ENCODE data around the gene KRTAP5-6. TPM values are rescaled to one million over a fixed set of nuclear protein-coding genes. Genes with fewer than 3 reads are reported as not detected.

Gene KRTAP5-6
- total RNA-seq, 2 donors from 2014 or later: not detected

DNA sequence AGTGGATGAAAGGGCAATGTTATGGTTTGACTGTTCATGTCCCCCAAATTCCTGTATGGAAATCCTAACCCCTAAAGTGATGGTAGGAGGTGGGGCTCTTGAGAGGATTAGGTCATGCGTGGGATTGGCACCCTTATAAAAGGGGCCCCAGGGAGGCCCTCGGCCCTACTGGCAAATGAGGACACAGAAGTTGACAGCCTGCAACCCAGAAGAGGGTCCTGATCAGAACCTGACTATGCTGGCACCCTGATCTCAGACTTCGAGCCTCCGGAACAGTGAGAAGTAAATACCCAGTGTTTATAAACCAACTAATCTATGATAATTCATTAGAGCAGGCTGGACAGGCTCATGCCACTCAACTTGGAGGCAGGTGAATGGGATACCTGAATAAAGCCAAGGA lies 44.7 kb downstream of the KRTAP5-6 start:
- peaks cover 12% of the 10 kb centered on the region for H3K4me1 ChIP-seq
- no peak for ATAC-seq
- H3K9me3 ChIP-seq: peaks cover 0 to under 1% (median 0%) of the 10 kb centered on the region in 3 donors
- H3K27me3 ChIP-seq: no peaks in the 10 kb centered on the region
- DNase-seq: no peak
- intact Hi-C loops (cut with DNase I): no loop called here
- no peaks in the 10 kb centered on the region for H3K36me3 ChIP-seq (replicated peaks in 1 of 2; ENCODE audit: insufficient read depth in 1 of 2, low read depth in 2 of 2)
- TF ChIP-seq POLR2A (IDR thresholded peaks at IDR 0.05) (no peak), CTCF (IDR thresholded peaks at IDR 0.05) (no peak)
- H3K27ac ChIP-seq: no peak overlapping the region
- H3K4me3 ChIP-seq: no peak overlapping the region
- 53 to 61% methylated on average over 4 of the region's 4 CpGs for WGBS, 2 donors

- Histone ChIP-seq H3K4me3 (no peak overlapping the region), H3K36me3 (replicated peaks in 1 of 2; ENCODE audit: insufficient read depth in 1 of 2, low read depth in 2 of 2) (no peaks in the 10 kb centered on the region), H3K4me1 (peaks cover 12% of the 10 kb centered on the region), H3K27me3 (no peaks in the 10 kb centered on the region), H3K9me3 (no peaks in the 10 kb centered on the region), H3K27ac (no peak overlapping the region)
- intact Hi-C loops (cut with DNase I): no loop called here
- ATAC-seq: no peak
- TF ChIP-seq CTCF (IDR thresholded peaks at IDR 0.05) (no peak), POLR2A (IDR thresholded peaks at IDR 0.05) (no peak)
- WGBS, 2 donors: 59 to 66% methylated on average over 4 of the region's 4 CpGs
- peak in 1 of 4 donors; percentile 4 for DNase-seq
These were observed 45.4 kb downstream of the KRTAP5-6 start for GRCh38 chr11:1742371-1742770.

DNA sequence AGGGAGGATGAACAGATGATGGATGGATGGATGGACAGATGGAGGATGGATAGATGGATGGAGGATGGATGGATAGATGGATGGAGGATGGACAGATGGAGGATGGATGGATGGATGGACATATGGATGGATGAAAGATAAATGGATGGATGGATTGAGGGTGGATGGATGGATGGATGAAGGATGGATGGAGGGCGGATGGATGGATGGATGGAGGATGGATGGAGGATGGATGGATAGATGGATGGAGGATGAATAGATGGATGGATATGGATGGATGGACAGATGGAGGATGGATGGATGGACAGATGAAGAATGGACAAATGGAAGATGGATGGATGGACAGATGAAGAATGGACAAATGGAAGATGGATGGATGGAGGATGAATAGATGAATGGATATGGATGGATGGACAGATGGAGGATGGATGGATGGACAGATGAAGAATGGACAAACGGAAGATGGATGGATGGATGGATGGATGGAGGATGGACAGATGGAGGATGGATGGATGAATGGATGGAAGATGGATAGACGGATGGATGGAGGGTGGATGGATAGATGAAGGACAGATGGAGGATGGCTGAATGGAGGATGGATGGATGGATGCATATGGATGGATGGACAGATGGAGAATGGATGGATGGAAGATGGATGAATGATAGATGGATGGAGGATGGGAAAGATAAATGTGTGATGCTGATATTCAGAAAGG lies 46.0 kb downstream of the KRTAP5-6 start:
- Histone ChIP-seq H3K27ac (no peak overlapping the region), H3K4me1 (peaks cover 12% of the 10 kb centered on the region), H3K9me3 (no peaks in the 10 kb centered on the region), H3K27me3 (no peaks in the 10 kb centered on the region), H3K4me3 (no peak overlapping the region), H3K36me3 (replicated peaks in 1 of 2; ENCODE audit: insufficient read depth in 1 of 2, low read depth in 2 of 2) (no peaks in the 10 kb centered on the region)
- WGBS, 2 donors: 71 to 76% methylated on average over 3 of the region's 3 CpGs
- no peak for TF ChIP-seq POLR2A (IDR thresholded peaks at IDR 0.05)
- TF ChIP-seq CTCF (IDR thresholded peaks at IDR 0.05): no peak
- intact Hi-C loops (cut with DNase I): no loop called here
- DNase-seq: no peak
- no peak for ATAC-seq

DNA sequence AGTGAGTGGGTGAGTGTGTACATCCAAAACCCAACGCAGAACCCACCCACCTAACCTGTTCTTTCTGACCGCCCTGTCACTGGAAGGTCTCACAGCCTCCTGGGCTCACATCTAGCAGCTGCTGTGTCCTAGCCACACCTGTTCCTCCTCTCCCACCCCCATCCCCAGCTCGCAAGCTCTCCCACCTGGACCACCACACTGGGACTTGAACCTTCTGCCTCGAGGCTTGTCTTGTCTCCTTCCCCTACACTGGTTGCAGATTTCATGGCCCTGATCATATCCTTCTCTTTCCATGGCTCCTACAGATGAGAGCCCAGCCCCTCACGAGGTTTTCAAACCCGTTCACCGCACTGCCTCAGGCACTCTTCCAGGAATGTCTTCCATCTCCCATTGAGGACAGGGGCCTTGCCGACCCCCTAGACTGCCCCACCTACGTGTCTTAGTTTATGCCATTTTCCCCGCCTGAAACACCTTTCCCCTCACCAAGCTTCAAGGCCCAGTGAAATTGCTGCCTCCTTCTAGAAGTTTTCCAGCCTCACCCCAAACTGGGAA lies 46.7 kb downstream of the KRTAP5-6 start:
- no peak for ATAC-seq
- 71 to 84% methylated on average over 10 of the region's 10 CpGs for WGBS, 2 donors
- no peak for TF ChIP-seq CTCF (IDR thresholded peaks at IDR 0.05)
- no peak for TF ChIP-seq POLR2A (IDR thresholded peaks at IDR 0.05)
- Histone ChIP-seq H3K4me3 (no peak overlapping the region), H3K36me3 (replicated peaks in 1 of 2; ENCODE audit: insufficient read depth in 1 of 2, low read depth in 2 of 2) (no peaks in the 10 kb centered on the region), H3K4me1 (peaks cover 15% of the 10 kb centered on the region), H3K9me3 (no peaks in the 10 kb centered on the region), H3K27me3 (no peaks in the 10 kb centered on the region), H3K27ac (no peak overlapping the region)
- intact Hi-C loops (cut with DNase I): no loop called here
- peak in 1 of 4 donors; percentile 2 for DNase-seq

All from body of pancreas (tissue), 4 donors.